HepG2 (cell line): ENCODE results near the gene PPARA. TPM values are rescaled to one million over a fixed set of nuclear protein-coding genes. Genes with fewer than 3 reads are reported as not detected.

ENCODE experiments used
- BORCS8-MEF2B ChIP-seq: sonication (generic); formaldehyde crosslinking; IDR thresholded peaks from 2 replicates; pipeline ENCODE4 v1.8.0; 2022; ENCODE audit warnings: mild to moderate bottlenecking, missing genetic modification reagents
- ELF4 ChIP-seq: sonication (generic); formaldehyde crosslinking; IDR thresholded peaks from 2 replicates; pipeline ENCODE4 v1.5.0; 2020; ENCODE audit warnings: missing genetic modification reagents, mild to moderate bottlenecking, moderate library complexity, borderline replicate concordance
- FIP1L1 ChIP-seq: fragments of 200-400 bp; formaldehyde crosslinking; IDR thresholded peaks from 2 replicates; pipeline ENCODE4 v1.6.1; 2018; ENCODE audit warnings: low read depth, mild to moderate bottlenecking, low read length, moderate library complexity, borderline replicate concordance; ENCODE audit not compliant: insufficient read depth
- FOXK2 ChIP-seq: fragments of 450-650 bp; IDR thresholded peaks from 2 replicates; pipeline ENCODE4 v1.6.1; 2016
- GZF1 ChIP-seq: sonication (generic); formaldehyde crosslinking; IDR thresholded peaks from 2 replicates; pipeline ENCODE4 v1.5.1; 2020; ENCODE audit warnings: mild to moderate bottlenecking, missing genetic modification reagents
- HDAC2 ChIP-seq: sonication (generic); formaldehyde crosslinking; IDR thresholded peaks from 2 replicates; pipeline ENCODE4 v1.4.0; 2020; ENCODE audit warnings: missing genetic modification reagents
- LCORL ChIP-seq, 2 experiments: fragments of 450-650 bp in 1 of 2; sonication (generic) in 1 of 2; formaldehyde crosslinking in 1 of 2; IDR thresholded peaks; 2 replicates each; pipeline versions ENCODE4 v1.5.0 to v1.6.1; 2017 to 2020; ENCODE audit warnings: antibody characterized with exemption in 1 of 2, missing genetic modification reagents in 1 of 2
- NFATC3 ChIP-seq: sonication (generic); formaldehyde crosslinking; IDR thresholded peaks from 2 replicates; pipeline ENCODE4 v1.5.1; 2020; ENCODE audit warnings: mild to moderate bottlenecking, missing genetic modification reagents
- RARG ChIP-seq: sonication (generic); formaldehyde crosslinking; IDR thresholded peaks from 2 replicates; pipeline ENCODE4 v1.4.0; 2020; ENCODE audit warnings: low read depth, mild to moderate bottlenecking, missing genetic modification reagents
- SALL1 ChIP-seq: sonication (generic); formaldehyde crosslinking; IDR thresholded peaks from 2 replicates; pipeline ENCODE4 v1.8.0; 2022; ENCODE audit warnings: mild to moderate bottlenecking, missing genetic modification reagents
- SMARCC2 ChIP-seq: fragments of 450-650 bp; IDR thresholded peaks from 2 replicates; pipeline ENCODE4 v1.6.1; 2017; ENCODE audit warnings: antibody characterized with exemption, mild to moderate bottlenecking
- ZBTB39 ChIP-seq: sonication (generic); formaldehyde crosslinking; IDR thresholded peaks from 2 replicates; pipeline ENCODE4 v1.5.0; 2020; ENCODE audit warnings: missing genetic modification reagents
- ZBTB49 ChIP-seq: sonication (generic); formaldehyde crosslinking; IDR thresholded peaks from 2 replicates; pipeline ENCODE4 v1.4.0; 2020; ENCODE audit warnings: missing genetic modification reagents, borderline replicate concordance
- ZNF10 ChIP-seq: sonication (generic); formaldehyde crosslinking; IDR thresholded peaks from 2 replicates; pipeline ENCODE4 v1.4.0; 2020; ENCODE audit warnings: mild to moderate bottlenecking, low read depth, missing genetic modification reagents, borderline replicate concordance
- ZNF280B ChIP-seq: sonication (generic); formaldehyde crosslinking; IDR thresholded peaks from 2 replicates; pipeline ENCODE4 v1.5.0; 2020; ENCODE audit warnings: missing genetic modification reagents, mild to moderate bottlenecking, borderline replicate concordance
- ZNF292 ChIP-seq: sonication (generic); formaldehyde crosslinking; IDR thresholded peaks from 2 replicates; pipeline ENCODE4 v1.8.1; 2022; ENCODE audit warnings: mild to moderate bottlenecking, low read depth, missing genetic modification reagents, borderline replicate concordance
- ZNF530 ChIP-seq: sonication (generic); formaldehyde crosslinking; IDR thresholded peaks from 2 replicates; pipeline ENCODE4 v1.5.0; 2020; ENCODE audit warnings: low read depth, mild to moderate bottlenecking, missing genetic modification reagents
- ZNF713 ChIP-seq: sonication (generic); formaldehyde crosslinking; IDR thresholded peaks from 2 replicates; pipeline ENCODE4 v1.4.0; 2020; ENCODE audit warnings: mild to moderate bottlenecking, missing genetic modification reagents
- polyA plus RNA-seq, 8 experiments: library from polyadenylated mRNA; depleted of rRNA in 3 of 8; stranded (reverse) in 7 of 8; unstranded in 1 of 8; fragments of >200 nt; fragmentation: Illumina TruSeq in 4 of 8; extraction: Trizol in 4 of 8; gene quantifications; 2 replicates each; pipeline versions ENCODE4 v1.2.1 to v1.2.3, GENCODE V29; 2011 to 2016; ENCODE audit warnings: low read depth in 4 of 8, missing spikeins in 1 of 8, mixed read lengths in 1 of 8; ENCODE audit not compliant: insufficient read depth in 1 of 8
- total RNA-seq, 5 experiments: library from RNA; depleted of rRNA; stranded (reverse); fragments of >200 nt; fragmentation: Illumina TruSeq; extraction: Trizol; gene quantifications; 2 replicates each; pipeline ENCODE4 v1.2.3, GENCODE V29; 2016; ENCODE audit warnings: low read depth in 1 of 5
- TF ChIP-seq, protein P1 (sequence below): sonication (generic); formaldehyde crosslinking; IDR thresholded peaks from 2 replicates; pipeline ENCODE4 v1.4.0; 2020; ENCODE audit warnings: mild to moderate bottlenecking, missing genetic modification reagents

Gene PPARA
- total and polyA plus RNA-seq, 2 of the 13 experiments (the other 11 are each of a cell fraction or from before 2014, with no cell fraction given), result 18.2 to 24.7 TPM

GRCh38 chr22:46139895-46140350 is 10.4 kb upstream of the PPARA start (continued):
- TF ChIP-seq SALL1, result peak; percentile 74; the same call in 1 of the 2 replicates
- no peak for TF ChIP-seq FIP1L1
- no peak for TF ChIP-seq ELF4 (CRISPR knock-in tag)
- TF ChIP-seq, protein P1, sequence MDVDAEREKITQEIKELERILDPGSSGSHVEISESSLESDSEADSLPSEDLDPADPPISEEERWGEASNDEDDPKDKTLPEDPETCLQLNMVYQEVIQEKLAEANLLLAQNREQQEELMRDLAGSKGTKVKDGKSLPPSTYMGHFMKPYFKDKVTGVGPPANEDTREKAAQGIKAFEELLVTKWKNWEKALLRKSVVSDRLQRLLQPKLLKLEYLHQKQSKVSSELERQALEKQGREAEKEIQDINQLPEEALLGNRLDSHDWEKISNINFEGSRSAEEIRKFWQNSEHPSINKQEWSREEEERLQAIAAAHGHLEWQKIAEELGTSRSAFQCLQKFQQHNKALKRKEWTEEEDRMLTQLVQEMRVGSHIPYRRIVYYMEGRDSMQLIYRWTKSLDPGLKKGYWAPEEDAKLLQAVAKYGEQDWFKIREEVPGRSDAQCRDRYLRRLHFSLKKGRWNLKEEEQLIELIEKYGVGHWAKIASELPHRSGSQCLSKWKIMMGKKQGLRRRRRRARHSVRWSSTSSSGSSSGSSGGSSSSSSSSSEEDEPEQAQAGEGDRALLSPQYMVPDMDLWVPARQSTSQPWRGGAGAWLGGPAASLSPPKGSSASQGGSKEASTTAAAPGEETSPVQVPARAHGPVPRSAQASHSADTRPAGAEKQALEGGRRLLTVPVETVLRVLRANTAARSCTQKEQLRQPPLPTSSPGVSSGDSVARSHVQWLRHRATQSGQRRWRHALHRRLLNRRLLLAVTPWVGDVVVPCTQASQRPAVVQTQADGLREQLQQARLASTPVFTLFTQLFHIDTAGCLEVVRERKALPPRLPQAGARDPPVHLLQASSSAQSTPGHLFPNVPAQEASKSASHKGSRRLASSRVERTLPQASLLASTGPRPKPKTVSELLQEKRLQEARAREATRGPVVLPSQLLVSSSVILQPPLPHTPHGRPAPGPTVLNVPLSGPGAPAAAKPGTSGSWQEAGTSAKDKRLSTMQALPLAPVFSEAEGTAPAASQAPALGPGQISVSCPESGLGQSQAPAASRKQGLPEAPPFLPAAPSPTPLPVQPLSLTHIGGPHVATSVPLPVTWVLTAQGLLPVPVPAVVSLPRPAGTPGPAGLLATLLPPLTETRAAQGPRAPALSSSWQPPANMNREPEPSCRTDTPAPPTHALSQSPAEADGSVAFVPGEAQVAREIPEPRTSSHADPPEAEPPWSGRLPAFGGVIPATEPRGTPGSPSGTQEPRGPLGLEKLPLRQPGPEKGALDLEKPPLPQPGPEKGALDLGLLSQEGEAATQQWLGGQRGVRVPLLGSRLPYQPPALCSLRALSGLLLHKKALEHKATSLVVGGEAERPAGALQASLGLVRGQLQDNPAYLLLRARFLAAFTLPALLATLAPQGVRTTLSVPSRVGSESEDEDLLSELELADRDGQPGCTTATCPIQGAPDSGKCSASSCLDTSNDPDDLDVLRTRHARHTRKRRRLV (CRISPR knock-in tag), result no peak
- TF ChIP-seq BORCS8-MEF2B (CRISPR knock-in tag), result no peak
- TF ChIP-seq ZBTB49 (CRISPR knock-in tag), result no peak
- TF ChIP-seq GZF1 (CRISPR knock-in tag), result no peak
- TF ChIP-seq ZBTB39 (CRISPR knock-in tag), result no peak
- no peak for TF ChIP-seq RARG (CRISPR knock-in tag)
- no peak for TF ChIP-seq ZNF10
- no peak for TF ChIP-seq ZNF713 (CRISPR knock-in tag)
- TF ChIP-seq HDAC2 (CRISPR knock-in tag), result peak; percentile 61
- TF ChIP-seq FOXK2, result no peak
- no peak for TF ChIP-seq SMARCC2
- no peak for TF ChIP-seq ZNF280B
- TF ChIP-seq LCORL (IDR thresholded peaks at IDR 0.05), result no peak
- TF ChIP-seq LCORL (CRISPR knock-in tag; IDR thresholded peaks at IDR 0.05), result peak; percentile 46; the same call in 1 of the 2 replicates
- no peak for TF ChIP-seq NFATC3 (CRISPR knock-in tag)
- no peak for TF ChIP-seq ZNF530 (CRISPR knock-in tag)
- TF ChIP-seq ZNF292 (CRISPR knock-in tag), result peak; percentile 86
